Measurements from ENCODE around the gene KCTD20.
A peak's percentile ranks its signal among the peaks of the same experiment; 100 is the strongest.

The KCTD20 gene

GRCh38 chr6:36423101-36423824 is 19.5 kb upstream of the KCTD20 start:
- 2% methylated on average over 50 of the region's 51 CpGs for WGBS
- Histone ChIP-seq H3K4me3 (ENCODE audit: low read length) (peak overlapping the region; percentile 58), H3K9ac (ENCODE audit: low read depth, low read length) (peak overlapping the region; percentile 56), H3K27me3 (ENCODE audit: insufficient read depth, low read length) (no peaks in the 10 kb centered on the region), H3K27ac (ENCODE audit: low read depth, low read length) (peak overlapping the region; percentile 39; the same call in 1 of the 2 replicates), H3K36me3 (ENCODE audit: insufficient read depth, low read length) (no peaks in the 10 kb centered on the region), H3K9me3 (ENCODE audit: insufficient read depth, low read depth, low read length) (no peaks in the 10 kb centered on the region), H3K4me1 (ENCODE audit: insufficient read depth, low read length) (peaks cover 5% of the 10 kb centered on the region; the same call in 1 of the 2 replicates)

GRCh38 chr6:36426622-36427021 is 16.2 kb upstream of the KCTD20 start:
- Histone ChIP-seq H3K4me3 (ENCODE audit: low read length) (no peak overlapping the region), H3K27me3 (ENCODE audit: insufficient read depth, low read length) (no peaks in the 10 kb centered on the region), H3K27ac (ENCODE audit: low read depth, low read length) (no peak overlapping the region), H3K9ac (ENCODE audit: low read depth, low read length) (no peak overlapping the region), H3K9me3 (ENCODE audit: insufficient read depth, low read depth, low read length) (no peaks in the 10 kb centered on the region), H3K36me3 (ENCODE audit: insufficient read depth, low read length) (no peaks in the 10 kb centered on the region), H3K4me1 (ENCODE audit: insufficient read depth, low read length) (peaks cover 5% of the 10 kb centered on the region; the same call in 1 of the 2 replicates)
- WGBS = 91% methylated on average over 3 of the region's 3 CpGs

GRCh38 chr6:36428911-36429310 is 13.9 kb upstream of the KCTD20 start:
- Histone ChIP-seq H3K4me1 (ENCODE audit: insufficient read depth, low read length) (no peaks in the 10 kb centered on the region), H3K4me3 (ENCODE audit: low read length) (no peak overlapping the region), H3K9ac (ENCODE audit: low read depth, low read length) (no peak overlapping the region), H3K27me3 (ENCODE audit: insufficient read depth, low read length) (no peaks in the 10 kb centered on the region), H3K36me3 (ENCODE audit: insufficient read depth, low read length) (no peaks in the 10 kb centered on the region), H3K27ac (ENCODE audit: low read depth, low read length) (no peak overlapping the region), H3K9me3 (ENCODE audit: insufficient read depth, low read depth, low read length) (no peaks in the 10 kb centered on the region)
- WGBS = 93% methylated on average over 4 of the region's 4 CpGs

GRCh38 chr6:36430351-36430750 is 12.4 kb upstream of the KCTD20 start:
- Histone ChIP-seq H3K9ac (ENCODE audit: low read depth, low read length) (no peak overlapping the region), H3K4me3 (ENCODE audit: low read length) (no peak overlapping the region), H3K4me1 (ENCODE audit: insufficient read depth, low read length) (no peaks in the 10 kb centered on the region), H3K9me3 (ENCODE audit: insufficient read depth, low read depth, low read length) (no peaks in the 10 kb centered on the region), H3K27ac (ENCODE audit: low read depth, low read length) (no peak overlapping the region), H3K27me3 (ENCODE audit: insufficient read depth, low read length) (no peaks in the 10 kb centered on the region), H3K36me3 (ENCODE audit: insufficient read depth, low read length) (no peaks in the 10 kb centered on the region)
- 87% methylated on average over 2 of the region's 2 CpGs for WGBS

GRCh38 chr6:36431197-36431596 is 11.6 kb upstream of the KCTD20 start:
- Histone ChIP-seq H3K9me3 (ENCODE audit: insufficient read depth, low read depth, low read length) (no peaks in the 10 kb centered on the region), H3K27ac (ENCODE audit: low read depth, low read length) (no peak overlapping the region), H3K27me3 (ENCODE audit: insufficient read depth, low read length) (no peaks in the 10 kb centered on the region), H3K4me3 (ENCODE audit: low read length) (no peak overlapping the region), H3K4me1 (ENCODE audit: insufficient read depth, low read length) (no peaks in the 10 kb centered on the region), H3K36me3 (ENCODE audit: insufficient read depth, low read length) (no peaks in the 10 kb centered on the region), H3K9ac (ENCODE audit: low read depth, low read length) (no peak overlapping the region)
- WGBS = 92% methylated on average over 4 of the region's 4 CpGs

- Histone ChIP-seq H3K4me1 (ENCODE audit: insufficient read depth, low read length) (no peaks in the 10 kb centered on the region), H3K9ac (ENCODE audit: low read depth, low read length) (no peak overlapping the region), H3K36me3 (ENCODE audit: insufficient read depth, low read length) (no peaks in the 10 kb centered on the region), H3K27ac (ENCODE audit: low read depth, low read length) (no peak overlapping the region), H3K4me3 (ENCODE audit: low read length) (no peak overlapping the region), H3K9me3 (ENCODE audit: insufficient read depth, low read depth, low read length) (no peaks in the 10 kb centered on the region), H3K27me3 (ENCODE audit: insufficient read depth, low read length) (no peaks in the 10 kb centered on the region)
- 76% methylated on average over 4 of the region's 4 CpGs for WGBS
These were observed 10.6 kb upstream of the KCTD20 start for GRCh38 chr6:36432151-36432671.

GRCh38 chr6:36436466-36436865 is 6.3 kb upstream of the KCTD20 start:
- no peaks in the 10 kb centered on the region for H3K27me3 ChIP-seq (ENCODE audit: insufficient read depth, low read length)
- no peak overlapping the region for H3K9ac ChIP-seq (ENCODE audit: low read depth, low read length)

GRCh38 chr6:36441307-36441894 is 1.4 kb upstream of the KCTD20 start:
- WGBS = 28% methylated on average over 7 of the region's 8 CpGs
- Histone ChIP-seq H3K27me3 (ENCODE audit: insufficient read depth, low read length) (no peaks in the 10 kb centered on the region), H3K4me3 (ENCODE audit: low read length) (no peak overlapping the region), H3K9ac (ENCODE audit: low read depth, low read length) (no peak overlapping the region), H3K9me3 (ENCODE audit: insufficient read depth, low read depth, low read length) (no peaks in the 10 kb centered on the region), H3K4me1 (ENCODE audit: insufficient read depth, low read length) (peaks cover 20% of the 10 kb centered on the region), H3K27ac (ENCODE audit: low read depth, low read length) (peak overlapping the region; percentile 61; the same call in 1 of the 2 replicates), H3K36me3 (ENCODE audit: insufficient read depth, low read length) (no peaks in the 10 kb centered on the region)

More at GRCh38 chr6:36436466-36436865, 6.3 kb upstream of the KCTD20 start:
- H3K4me1 ChIP-seq (ENCODE audit: insufficient read depth, low read length) = peaks cover 7% of the 10 kb centered on the region
- no peaks in the 10 kb centered on the region for H3K36me3 ChIP-seq (ENCODE audit: insufficient read depth, low read length)
- no peaks in the 10 kb centered on the region for H3K9me3 ChIP-seq (ENCODE audit: insufficient read depth, low read depth, low read length)
- WGBS = 89% methylated on average over 1 of the region's 1 CpG
- H3K27ac ChIP-seq (ENCODE audit: low read depth, low read length) = no peak overlapping the region
- no peak overlapping the region for H3K4me3 ChIP-seq (ENCODE audit: low read length)

GRCh38 chr6:36442103-36442670 is 613 bp upstream of the KCTD20 start:
- Histone ChIP-seq H3K4me3 (ENCODE audit: low read length) (peak overlapping the region; percentile 92), H3K9me3 (ENCODE audit: insufficient read depth, low read depth, low read length) (no peaks in the 10 kb centered on the region), H3K27ac (ENCODE audit: low read depth, low read length) (peak overlapping the region; percentile 67), H3K9ac (ENCODE audit: low read depth, low read length) (peak overlapping the region; percentile 88), H3K27me3 (ENCODE audit: insufficient read depth, low read length) (no peaks in the 10 kb centered on the region), H3K4me1 (ENCODE audit: insufficient read depth, low read length) (peaks cover 20% of the 10 kb centered on the region), H3K36me3 (ENCODE audit: insufficient read depth, low read length) (no peaks in the 10 kb centered on the region)
- WGBS = 73% methylated on average over 11 of the region's 12 CpGs

- no peaks in the 10 kb centered on the region for H3K27me3 ChIP-seq (ENCODE audit: insufficient read depth, low read length)
- peaks cover 20% of the 10 kb centered on the region for H3K4me1 ChIP-seq (ENCODE audit: insufficient read depth, low read length)
- peak overlapping the region; percentile 92 for H3K4me3 ChIP-seq (ENCODE audit: low read length)
- no peaks in the 10 kb centered on the region for H3K36me3 ChIP-seq (ENCODE audit: insufficient read depth, low read length)
- H3K27ac ChIP-seq (ENCODE audit: low read depth, low read length) = peak overlapping the region; percentile 67; the same call in 1 of the 2 replicates
- no peaks in the 10 kb centered on the region for H3K9me3 ChIP-seq (ENCODE audit: insufficient read depth, low read depth, low read length)
- WGBS = 11% methylated on average over 18 of the region's 18 CpGs
- H3K9ac ChIP-seq (ENCODE audit: low read depth, low read length) = peak overlapping the region; percentile 88
These were observed 950 bp downstream of the KCTD20 start for GRCh38 chr6:36443471-36444428.

All from HUES64 (cell line).